GM19395 (cell line): ENCODE data around the gene ZNF407.

ENCODE experiments used
- ATAC-seq: cut with Tn5 transposase; IDR thresholded peaks from one replicate; pipeline ENCODE4 v1.9.1; 2021; ENCODE audit warnings: mild to moderate bottlenecking, moderate library complexity; ENCODE audit not compliant: unreplicated experiment

Gene ZNF407

DNA sequence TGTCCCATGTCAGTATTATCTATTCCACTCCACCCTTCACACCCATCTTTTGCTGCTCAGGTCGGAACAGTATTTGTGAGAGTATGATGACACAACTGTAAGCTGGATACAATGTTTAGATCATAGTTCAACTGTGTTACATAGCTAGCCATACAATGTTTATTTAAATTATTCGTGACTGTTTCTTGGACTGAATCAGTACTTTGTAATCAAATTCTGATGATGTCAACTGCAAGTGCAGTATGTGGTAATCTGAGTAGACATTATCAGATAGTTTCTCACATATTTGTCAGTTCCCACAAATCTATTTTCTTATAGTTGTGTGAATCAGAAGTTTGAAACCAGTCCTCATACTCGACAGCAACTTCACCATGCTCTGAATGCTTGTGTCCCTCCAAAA lies 177.6 kb downstream of the ZNF407 start:
- ATAC-seq = no peak

DNA sequence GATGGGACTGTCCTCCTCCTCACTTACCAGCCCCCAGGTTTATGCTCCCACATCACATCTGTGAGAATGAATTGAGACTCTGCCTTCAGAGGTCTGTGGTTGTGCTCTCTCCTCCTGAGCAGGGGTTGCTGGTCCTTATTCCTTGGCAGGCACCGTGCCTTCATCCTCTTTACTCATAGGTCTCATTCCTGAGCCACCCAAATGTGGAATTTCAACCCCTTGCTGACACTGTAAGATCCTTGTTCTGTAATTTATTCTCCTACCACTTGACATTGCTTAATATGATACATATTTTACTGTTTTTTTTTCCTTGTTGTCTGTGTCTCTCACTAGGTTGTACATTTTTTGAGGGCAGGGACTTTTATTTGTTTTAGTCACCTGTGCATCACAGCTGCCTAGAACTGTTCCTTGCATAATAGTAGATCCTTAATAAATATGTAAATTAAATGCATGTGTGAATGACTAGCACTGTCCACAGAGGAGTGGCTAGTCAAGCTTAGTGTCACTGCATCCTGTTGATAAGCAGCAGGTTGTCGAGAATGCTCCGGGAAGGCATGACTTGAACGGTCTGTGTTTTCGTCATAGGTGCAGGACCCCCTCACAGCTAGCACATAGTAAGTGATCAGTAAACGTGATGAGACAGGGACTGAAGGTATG lies 180.6 kb downstream of the ZNF407 start:
- no peak for ATAC-seq

DNA sequence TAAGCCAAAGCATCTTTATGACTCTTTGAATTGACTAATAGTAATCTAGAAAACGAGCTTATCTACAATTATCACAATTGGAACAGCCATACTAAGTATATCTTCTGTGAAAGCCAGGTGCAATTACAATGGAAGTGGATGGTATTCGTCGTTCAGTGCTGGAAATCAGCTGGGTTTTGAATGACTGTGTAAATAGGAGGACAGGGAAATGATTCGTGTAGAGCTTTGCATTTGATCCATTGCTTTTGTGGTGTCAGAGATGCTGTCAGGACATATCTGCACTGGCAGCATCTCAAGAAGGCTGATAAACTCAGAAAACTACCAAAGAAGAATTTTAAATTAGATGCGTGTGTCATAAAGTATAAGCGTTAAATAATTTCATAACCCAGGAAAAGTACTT lies 187.1 kb downstream of the ZNF407 start:
- no peak for ATAC-seq

DNA sequence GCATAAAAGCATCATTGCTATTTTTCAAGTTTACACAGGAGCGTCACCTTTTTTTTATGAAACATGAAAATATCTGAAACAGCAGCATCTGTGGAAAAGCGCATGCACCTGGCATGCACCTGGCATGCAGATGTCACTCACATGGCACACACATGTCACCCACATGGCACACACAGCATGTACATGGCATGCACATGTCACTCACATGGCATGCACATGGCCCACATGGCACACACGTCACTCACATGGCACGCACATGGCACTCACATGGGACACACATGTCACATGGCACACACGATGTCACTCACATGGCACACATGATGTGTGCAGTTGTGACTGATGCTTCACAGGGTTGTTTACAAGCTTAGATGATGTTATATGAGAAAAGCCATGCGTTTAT lies 188.0 kb downstream of the ZNF407 start:
- no peak for ATAC-seq

DNA sequence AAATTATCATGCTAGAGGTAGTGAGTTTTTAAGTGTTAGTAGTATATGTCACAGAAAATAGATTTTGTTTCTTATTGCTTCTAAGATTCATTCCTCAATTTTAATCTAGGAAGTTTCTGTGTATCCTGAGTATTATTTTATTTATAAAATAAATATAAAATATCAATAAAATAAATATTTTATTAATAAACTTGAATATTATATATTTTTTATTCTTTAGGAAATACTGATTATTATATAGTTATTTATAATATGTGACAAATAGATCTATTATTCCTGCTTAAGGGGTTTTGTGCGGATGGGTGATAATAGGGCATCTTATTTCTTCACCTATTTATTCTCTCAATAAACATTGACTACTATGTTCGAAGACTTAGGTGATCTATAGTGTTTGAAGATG lies 191.0 kb downstream of the ZNF407 start:
- no peak for ATAC-seq

DNA sequence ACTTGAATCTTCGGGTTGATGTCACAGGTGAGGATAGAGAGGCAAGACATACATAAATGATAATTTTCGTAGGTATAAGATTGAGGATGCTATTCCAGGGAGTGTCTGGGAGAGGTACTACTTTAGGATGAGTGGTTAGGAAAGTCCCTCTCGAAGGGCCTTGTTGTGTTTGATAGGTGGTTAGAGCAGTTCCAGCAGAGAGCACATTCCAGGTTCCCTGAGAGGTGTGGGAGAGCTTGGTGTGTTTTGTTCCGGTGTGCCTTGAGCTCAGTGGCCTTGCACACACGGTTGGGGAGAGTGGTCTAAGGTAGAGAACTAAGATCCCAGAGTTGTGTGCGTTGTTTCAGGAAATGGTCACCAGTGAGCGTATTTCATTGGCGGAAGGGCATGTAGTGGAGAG lies 191.4 kb downstream of the ZNF407 start:
- no peak for ATAC-seq

DNA sequence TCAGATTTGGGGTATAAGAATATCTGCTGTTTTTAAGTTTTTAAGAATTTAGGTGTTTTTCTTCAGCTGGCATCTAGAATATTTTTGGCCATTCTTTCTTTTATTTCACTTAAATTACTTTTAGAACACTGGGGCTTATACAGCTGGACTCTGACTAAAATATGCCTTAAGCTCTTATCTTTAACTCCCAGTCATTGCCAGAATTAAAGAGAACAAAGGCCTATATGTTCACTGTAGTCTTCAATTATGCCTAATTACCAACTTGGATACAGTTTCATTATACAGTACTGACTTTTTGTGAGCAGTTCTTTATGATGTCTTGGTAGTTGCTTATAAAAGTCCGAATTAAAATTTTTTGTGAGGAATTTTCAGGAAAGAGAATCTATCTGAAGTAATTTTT lies 192.8 kb downstream of the ZNF407 start:
- no peak for ATAC-seq

DNA sequence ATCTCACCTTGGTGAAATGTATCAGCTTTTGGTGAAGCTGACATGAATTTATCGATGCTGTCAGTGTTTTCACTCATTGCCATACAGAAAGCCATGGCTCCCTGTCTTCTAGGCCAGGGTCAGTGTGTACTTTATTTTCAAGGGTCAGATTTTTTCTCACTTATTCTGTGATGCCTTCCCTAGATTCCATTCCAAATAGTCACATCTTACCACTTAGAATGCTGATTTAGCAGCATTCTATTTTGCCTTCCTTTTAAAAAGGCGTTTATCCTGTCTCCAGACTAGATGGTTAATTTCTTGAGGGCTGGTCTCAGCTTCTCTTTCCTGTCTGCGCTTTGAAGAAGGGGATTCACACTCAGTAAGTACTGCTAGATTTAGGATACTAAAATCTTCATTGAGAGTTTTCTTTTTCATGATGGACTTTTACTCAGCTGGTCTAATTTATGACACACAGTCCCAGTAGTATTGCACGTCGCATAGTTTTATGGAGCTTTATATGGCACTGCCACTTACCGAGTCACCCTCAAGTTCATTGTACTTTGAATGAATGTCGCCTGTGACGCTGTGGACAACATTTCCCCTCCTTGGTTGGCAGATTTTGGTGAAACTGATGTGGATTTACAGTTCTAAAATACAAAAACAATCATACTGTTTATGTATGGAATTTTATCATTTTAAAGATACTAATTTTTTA lies 194.0 kb downstream of the ZNF407 start:
- ATAC-seq = no peak

DNA sequence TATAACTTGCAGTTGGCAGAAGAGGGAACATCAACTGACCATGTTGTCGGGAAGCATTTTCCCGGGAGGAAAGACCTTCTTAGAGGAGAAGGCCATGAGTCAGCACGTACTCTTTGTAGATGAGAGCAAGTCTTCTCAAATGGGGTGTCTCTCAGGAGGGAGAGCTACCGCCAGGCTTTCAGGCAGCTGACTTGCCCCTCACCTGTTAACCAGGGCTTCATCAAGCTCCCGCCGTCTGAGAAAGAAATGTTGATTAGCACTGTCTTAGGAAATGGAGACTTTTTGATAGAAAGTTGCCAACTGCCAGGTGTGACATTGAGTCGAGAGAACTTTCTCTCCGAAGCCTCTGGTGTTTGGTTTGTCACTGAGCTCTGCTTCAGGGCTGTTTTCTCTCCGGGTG lies 196.1 kb downstream of the ZNF407 start:
- no peak for ATAC-seq

DNA sequence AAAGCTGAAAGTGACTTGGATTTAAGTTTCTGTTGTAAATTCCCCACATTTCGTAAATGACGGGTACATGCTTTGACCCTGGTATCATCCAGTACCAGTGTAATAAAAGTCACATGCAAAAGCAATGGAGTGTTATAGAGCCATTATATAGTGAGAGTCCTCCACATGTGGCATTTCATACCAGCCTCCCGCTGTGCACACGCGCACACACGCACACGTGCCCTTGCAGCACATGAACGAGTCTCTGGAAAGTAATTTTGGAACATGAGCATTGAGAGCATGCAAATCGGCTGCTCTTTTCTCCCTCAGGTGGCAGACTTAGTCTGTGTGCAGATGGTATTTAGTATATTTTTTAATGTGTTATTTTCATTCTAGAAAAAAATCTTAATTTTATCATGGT lies 198.1 kb downstream of the ZNF407 start:
- no peak for ATAC-seq

DNA sequence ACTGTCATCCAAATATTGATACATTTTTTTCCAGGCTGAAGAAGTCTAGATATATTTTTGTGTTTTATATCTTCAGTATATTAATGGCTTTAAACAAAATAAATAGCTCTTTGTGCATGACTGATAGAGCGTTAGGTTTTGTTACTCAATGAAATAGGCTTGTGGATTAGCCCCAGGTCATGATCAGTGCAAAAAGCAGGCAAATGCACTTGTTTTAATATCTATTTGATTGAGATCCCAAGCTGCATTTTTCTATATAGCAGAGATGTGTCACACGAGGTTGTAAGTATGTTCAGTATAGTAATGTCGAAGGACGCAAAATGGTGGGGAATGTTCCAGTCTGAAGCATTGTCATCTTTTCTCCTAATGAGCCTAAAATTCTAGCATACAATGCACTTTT lies 198.5 kb downstream of the ZNF407 start:
- ATAC-seq = no peak

DNA sequence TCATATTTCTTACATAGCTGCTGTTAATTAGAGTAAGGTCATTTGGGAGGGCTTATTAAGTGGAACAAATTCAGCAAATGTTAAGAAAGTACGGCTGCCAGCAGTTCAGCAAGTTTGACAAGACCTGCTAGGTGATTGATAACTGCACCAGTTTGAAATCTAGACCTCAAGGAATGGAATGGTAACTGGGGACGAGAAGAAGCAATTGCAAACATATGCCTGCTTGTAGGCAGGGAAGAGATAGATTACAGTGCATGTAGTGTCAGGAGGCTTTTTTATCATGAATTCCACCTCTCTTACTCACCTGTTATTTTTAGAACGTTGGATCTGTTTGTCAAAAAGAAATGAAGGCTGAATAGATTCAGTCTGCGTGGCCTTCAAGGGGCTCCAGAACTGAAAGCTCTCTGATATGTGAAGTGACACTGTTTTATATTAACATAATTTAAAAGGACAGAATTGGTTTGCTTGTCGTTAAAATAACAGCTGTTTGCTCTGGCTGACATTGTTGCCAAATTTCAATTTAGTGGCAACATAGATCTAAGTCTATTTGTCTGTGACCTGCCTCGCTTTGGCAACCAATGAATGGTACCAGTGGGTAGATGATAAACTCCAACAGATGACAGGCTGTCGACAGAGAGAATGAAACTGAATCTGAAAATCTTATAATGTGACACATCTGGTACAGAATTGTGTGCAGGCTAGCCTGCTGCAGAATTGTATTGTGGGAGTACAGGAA lies 199.3 kb downstream of the ZNF407 start:
- ATAC-seq = peak; percentile 100

DNA sequence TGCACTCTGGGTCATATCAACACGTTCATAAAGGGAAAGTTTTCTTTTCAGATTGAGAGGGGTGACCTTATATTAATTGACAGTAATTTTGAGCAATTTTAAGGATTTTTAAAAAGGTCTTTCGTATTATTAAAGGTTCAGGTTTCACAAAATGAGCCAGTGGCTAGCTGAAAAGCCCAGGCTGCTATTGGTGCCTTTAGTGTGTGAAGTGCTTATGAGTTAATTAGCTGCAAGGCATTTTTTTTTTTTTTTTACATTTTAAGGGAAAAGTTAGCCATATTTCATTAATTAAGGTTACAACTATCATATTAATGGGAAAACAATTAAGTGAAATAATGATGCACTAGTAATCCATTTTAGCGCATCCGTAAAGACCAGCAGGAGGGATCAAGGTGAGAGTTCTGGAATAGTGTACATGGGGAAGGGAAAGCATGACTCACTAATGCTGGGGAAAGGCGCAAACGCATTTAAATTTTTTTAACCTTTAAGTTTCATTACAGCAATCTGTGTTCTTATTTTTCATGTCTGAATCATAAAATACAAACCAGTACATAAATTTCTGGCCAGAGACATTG lies 200.0 kb downstream of the ZNF407 start:
- ATAC-seq = peak; percentile 49

DNA sequence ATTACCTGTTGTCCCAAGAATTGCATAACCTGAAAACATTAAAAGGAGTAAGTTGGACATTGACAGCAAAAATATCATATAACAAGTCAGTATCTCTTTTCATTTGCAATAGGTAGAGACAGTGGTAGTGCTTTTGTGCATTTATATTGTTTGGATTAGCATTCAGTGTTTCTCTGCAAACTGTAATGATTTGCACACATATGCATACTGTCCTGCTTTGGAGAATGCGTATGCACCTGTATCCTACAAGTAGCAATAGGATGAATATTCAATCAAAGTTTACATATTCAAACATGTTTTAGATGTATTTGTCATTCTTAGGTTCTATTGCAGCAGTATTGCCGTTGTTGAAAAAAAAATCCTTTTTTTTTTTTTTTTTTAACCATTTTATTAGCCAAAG lies 201.9 kb downstream of the ZNF407 start:
- no peak for ATAC-seq

DNA sequence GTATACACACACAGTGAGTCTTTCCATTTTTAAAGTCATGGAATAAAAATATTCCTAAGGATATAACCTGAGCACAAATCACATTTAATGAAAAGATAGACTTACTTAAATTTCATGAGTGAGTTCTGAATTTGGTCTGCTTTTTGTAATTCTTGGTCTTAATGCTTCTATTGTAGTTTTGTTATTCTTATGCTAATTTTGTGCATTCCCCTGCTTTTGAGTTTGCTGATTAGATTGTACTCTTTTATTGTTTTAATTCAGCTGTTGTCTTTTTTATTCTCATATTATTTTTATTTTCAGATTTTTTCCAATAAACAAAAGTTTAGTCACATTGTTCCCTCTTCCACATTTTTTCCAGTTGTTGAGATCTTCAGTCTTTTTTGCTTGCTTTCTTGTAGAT lies 202.4 kb downstream of the ZNF407 start:
- no peak for ATAC-seq

DNA sequence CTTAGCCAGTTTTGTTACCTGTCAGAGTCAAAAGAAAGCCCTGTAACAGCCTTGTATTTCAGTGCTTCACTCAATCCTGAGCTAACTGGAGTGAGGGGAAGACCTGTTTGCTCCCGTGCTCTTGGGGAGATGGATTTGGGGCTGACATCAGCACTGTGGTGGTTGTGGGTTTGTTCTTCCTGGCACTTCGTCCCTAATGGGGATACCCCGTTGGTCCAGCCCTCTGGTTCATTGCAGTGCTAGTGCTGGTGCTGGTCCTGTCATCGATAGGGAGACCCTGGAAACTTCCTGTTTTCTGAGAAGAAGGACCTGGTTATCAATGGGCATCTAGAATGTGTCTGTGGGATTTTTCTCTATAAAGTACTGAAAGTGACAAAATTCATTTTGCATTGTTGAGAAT lies 205.4 kb downstream of the ZNF407 start:
- ATAC-seq = no peak

DNA sequence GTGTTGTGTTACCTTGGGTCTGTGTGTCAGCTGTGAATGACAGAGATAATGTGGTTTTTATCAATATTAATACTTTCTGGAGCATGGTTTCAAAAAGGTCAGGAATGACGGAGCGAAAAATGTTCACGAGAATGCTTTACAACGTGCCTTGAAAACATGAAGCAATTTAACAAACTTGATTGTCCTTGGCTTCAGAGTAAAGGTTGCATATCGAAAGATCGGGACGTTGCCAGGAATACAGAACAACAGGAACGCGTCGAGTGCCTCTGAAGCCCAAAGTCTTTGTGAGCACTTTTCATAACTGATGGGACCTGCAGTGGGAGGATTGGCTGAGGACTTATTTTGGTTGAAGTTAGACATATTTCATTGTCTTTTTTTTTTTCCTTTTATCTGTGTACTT lies 206.1 kb downstream of the ZNF407 start:
- no peak for ATAC-seq

DNA sequence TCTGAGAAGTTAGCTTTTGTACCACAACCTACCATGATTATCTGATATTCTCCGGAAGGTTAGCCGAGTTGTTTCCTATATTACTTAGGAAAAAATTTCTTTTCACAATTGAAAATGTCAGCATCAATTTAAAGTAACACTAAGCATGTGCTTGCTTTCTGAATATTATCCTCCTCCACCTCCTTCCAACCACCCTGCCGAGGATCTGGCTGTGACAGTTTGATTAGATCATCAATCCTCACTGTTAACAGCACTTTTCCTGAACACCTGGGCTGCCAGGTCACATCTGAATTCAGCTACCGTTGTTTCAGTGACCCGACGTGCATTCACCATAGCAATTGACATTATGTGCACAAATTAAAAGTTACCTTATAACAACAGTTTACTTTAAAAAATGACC lies 207.0 kb downstream of the ZNF407 start:
- no peak for ATAC-seq

DNA sequence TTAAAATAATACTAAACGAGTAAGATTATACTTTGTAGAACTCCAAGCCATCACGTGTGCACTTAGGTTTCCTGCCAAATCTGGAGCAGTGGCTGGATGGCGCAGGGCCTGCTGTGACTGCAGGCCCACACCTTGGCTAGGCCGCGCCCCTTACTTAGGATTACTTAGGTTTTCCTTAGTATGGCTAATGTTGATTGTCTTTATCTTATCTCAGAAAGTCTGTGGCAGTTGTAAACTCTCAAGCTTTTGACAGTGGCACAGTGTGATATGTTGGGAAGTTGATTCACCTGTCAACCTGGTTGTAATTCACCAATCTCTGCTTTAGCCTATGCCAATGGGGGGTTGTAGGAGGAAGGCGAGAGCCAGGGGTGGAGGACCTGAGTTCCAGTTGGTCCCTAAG lies 208.4 kb downstream of the ZNF407 start:
- ATAC-seq = no peak

DNA sequence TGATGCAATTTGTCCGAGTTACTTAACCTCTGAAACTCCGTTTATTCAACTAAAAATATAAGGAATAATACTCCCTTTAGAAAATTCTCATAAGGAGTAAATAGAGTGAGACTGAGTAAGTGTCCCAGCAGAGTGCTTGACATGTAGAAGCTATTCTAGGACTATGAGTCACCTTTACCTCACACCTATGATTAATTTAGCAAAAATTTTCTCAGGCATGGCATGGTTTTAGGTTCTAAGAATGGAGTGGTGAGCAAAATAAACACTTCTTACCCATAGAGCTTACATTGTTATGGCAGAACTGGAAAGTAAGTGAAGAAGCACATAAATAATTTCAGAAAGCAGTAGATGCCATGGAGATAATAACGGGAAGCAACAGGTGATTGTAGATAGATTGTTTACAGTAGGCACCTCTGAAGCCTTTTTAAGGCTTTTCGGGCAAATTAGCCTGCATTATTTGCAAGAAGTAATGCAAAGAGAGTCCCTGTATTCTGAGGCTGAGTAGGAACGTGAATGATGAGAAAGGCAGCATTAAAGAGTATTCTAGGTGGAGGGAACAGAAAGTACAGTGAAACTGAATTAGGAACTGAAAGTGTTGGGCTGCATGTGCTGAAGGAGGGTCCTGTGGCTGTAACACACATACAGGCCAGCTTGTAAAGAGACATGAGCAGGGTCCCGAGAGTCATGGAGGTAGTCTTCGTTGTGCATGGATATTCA lies 209.2 kb downstream of the ZNF407 start:
- ATAC-seq = peak; percentile 100

DNA sequence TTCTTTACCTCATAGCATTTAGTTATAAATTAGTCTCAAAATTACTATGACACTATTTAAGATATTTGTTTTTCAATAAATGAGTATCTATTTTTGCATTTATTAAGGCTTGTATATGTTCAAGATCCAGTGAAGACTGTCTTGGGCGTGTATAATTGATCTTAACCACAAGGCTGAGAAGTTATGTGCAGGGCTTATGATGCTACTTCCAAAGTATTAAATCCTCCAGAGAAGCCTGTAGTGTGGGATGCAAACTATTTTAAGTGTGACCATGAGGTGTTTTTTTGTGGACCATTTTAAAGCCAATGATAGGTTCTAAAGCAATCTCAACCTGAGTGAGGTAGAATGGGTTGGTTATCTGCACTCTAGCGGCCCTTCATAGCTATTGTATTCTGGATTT lies 219.9 kb downstream of the ZNF407 start:
- no peak for ATAC-seq
